B cell (primary cell): ENCODE results near the gene ZNF516. TPM values are rescaled to one million over a fixed set of nuclear protein-coding genes. Genes with fewer than 3 reads are reported as not detected.

Source experiments
- ATAC-seq: fragments of 200-7000 bp; cut with Tn5 transposase; one replicate; pipeline ENCODE4 v1.10.0; 2021; ENCODE audit warnings: low read depth, mild to moderate bottlenecking, moderate number of reproducible peaks, moderate library complexity
- CTCF ChIA-PET: fragments of 350-600 bp; sonication (Branson Sonifier 250); formaldehyde crosslinking; loops from one replicate; lab custom pipeline; 2021; ENCODE audit warnings: antibody characterized with exemption, inconsistent platforms; lab: Charles Lee
- POLR2A ChIA-PET: fragments of 350-600 bp; sonication (Branson Sonifier 250); formaldehyde crosslinking; loops from one replicate; lab custom pipeline; 2021; ENCODE audit warnings: antibody characterized with exemption; lab: Charles Lee
- DNase-seq: peaks from one replicate; pipeline ENCODE4 v3.0.0; 2013
- H2AFZ ChIP-seq: 2 replicates; pipeline ENCODE4 v1.6.1; 2012; ENCODE audit warnings: mild to moderate bottlenecking, low read depth, low read length; ENCODE audit not compliant: insufficient read depth, poor library complexity, severe bottlenecking
- H3K27ac ChIP-seq, 2 donors: 1 replicate in 1 of 2; 2 replicates in 1 of 2; pipeline ENCODE4 v1.5.1; 2012 to 2013; ENCODE audit warnings: low read length in 2 of 2, mild to moderate bottlenecking in 2 of 2, moderate library complexity in 1 of 2
- H3K27me3 ChIP-seq, 4 experiments: fragments of 200-600 bp in 1 of 4; sonication (generic) in 1 of 4; replicated peaks in 1 of 4; 1 replicate in 2 of 4; 2 replicates in 2 of 4; pipeline versions ENCODE4 v1.6.1 to v1.7.0; 2013 to 2016; ENCODE audit warnings: low read length in 3 of 4, mild to moderate bottlenecking in 2 of 4, mixed read lengths in 1 of 4, moderate library complexity in 1 of 4; ENCODE audit not compliant: insufficient read depth in 4 of 4, control insufficient read depth in 3 of 4; ENCODE audit errors: control extremely low read depth in 1 of 4
- H3K36me3 ChIP-seq, 2 experiments: replicated peaks in 1 of 2; 1 replicate in 1 of 2; 2 replicates in 1 of 2; pipeline versions ENCODE4 v1.6.1 to v1.7.1; 2013; ENCODE audit warnings: low read length in 1 of 2; ENCODE audit not compliant: insufficient read depth in 2 of 2, control insufficient read depth in 1 of 2; ENCODE audit errors: control extremely low read depth in 1 of 2, extremely low read depth in 1 of 2
- H3K4me1 ChIP-seq, 2 donors: fragments of 200-600 bp in 1 of 2; sonication (generic) in 1 of 2; 1 replicate in 1 of 2; 2 replicates in 1 of 2; pipeline versions ENCODE4 v1.5.1 to v1.6.1; 2013 to 2017; ENCODE audit warnings: low read length in 2 of 2; ENCODE audit not compliant: control insufficient read depth in 2 of 2, insufficient read depth in 2 of 2
- H3K4me2 ChIP-seq: replicated peaks from 2 replicates; pipeline ENCODE3; 2012; ENCODE audit warnings: mild to moderate bottlenecking, low read depth, low read length; ENCODE audit not compliant: poor library complexity, severe bottlenecking
- H3K4me3 ChIP-seq, 5 experiments: fragments of 200-600 bp in 1 of 5; sonication (generic) in 1 of 5; 1 replicate in 3 of 5; 2 replicates in 2 of 5; pipeline versions ENCODE4 v1.5.1 to v1.7.0; 2011 to 2016; ENCODE audit warnings: low read length in 4 of 5, mild to moderate bottlenecking in 4 of 5, low read depth in 2 of 5, control low read depth in 1 of 5, moderate library complexity in 1 of 5; ENCODE audit not compliant: insufficient read depth in 1 of 5; ENCODE audit errors: control extremely low read depth in 1 of 5, extremely low read depth in 1 of 5
- H3K79me2 ChIP-seq: fragments of 200-600 bp; sonication (generic); one replicate; pipeline ENCODE4 v1.6.0; 2016; ENCODE audit warnings: low read length; ENCODE audit not compliant: control insufficient read depth, insufficient read depth
- H3K9ac ChIP-seq: fragments of 200-600 bp; sonication (generic); 2 replicates; pipeline ENCODE4 v1.6.1; 2017; ENCODE audit warnings: mild to moderate bottlenecking, low read length, moderate library complexity
- H3K9me3 ChIP-seq, 3 donors: one replicate each; pipeline versions ENCODE4 v1.6.1 to v1.7.1; 2013; ENCODE audit warnings: low read length in 2 of 3; ENCODE audit not compliant: control insufficient read depth in 2 of 3, insufficient read depth in 1 of 3; ENCODE audit errors: control extremely low read depth in 1 of 3
- H4K20me1 ChIP-seq: 2 replicates; pipeline ENCODE4 v1.6.0; 2012; ENCODE audit warnings: mild to moderate bottlenecking, low read length; ENCODE audit not compliant: insufficient read depth, control insufficient read depth, poor library complexity, severe bottlenecking
- H3K27ac Mint-ChIP-seq: one replicate; pipeline ENCODE4 v1.8.0; 2021; ENCODE audit warnings: mixed read lengths
- H3K27me3 Mint-ChIP-seq: one replicate; pipeline ENCODE4 v1.8.0; 2021; ENCODE audit warnings: mixed read lengths
- H3K4me1 Mint-ChIP-seq: one replicate; pipeline ENCODE4 v1.8.0; 2021; ENCODE audit warnings: mixed read lengths
- H3K4me3 Mint-ChIP-seq: one replicate; pipeline ENCODE4 v1.8.0; 2021; ENCODE audit warnings: mixed read lengths
- H3K9me3 Mint-ChIP-seq: one replicate; pipeline ENCODE4 v1.8.0; 2022; ENCODE audit warnings: mixed read lengths; ENCODE audit not compliant: insufficient read depth
- EZH2 ChIP-seq: IDR thresholded peaks from 2 replicates; pipeline ENCODE4 v1.6.1; 2012; ENCODE audit warnings: borderline replicate concordance, low read depth, mild to moderate bottlenecking, moderate library complexity, low read length; ENCODE audit not compliant: insufficient read depth, poor library complexity, severe bottlenecking
- WGBS: methylation state at CpG from one replicate; pipeline ENCODE4 v1.1.5; 2013; ENCODE audit warnings: missing lambda C conversion rate; ENCODE audit not compliant: insufficient coverage; 5-methylcytosine and 5-hydroxymethylcytosine counted together
- intact Hi-C: fragments of 100-400 bp; cut with micrococcal nuclease; formaldehyde crosslinking; loops from one replicate; pipeline ENCODE4 v1.10.0; 2022
- polyA plus RNA-seq: library from polyadenylated mRNA; depleted of rRNA; stranded (reverse); fragments of >200 nt; gene quantifications from 2 replicates; pipeline ENCODE4 v1.2.3, GENCODE V29; 2012
- total RNA-seq, 2 donors: library from RNA; stranded (reverse); fragments of 120-200 nt in 1 of 2; gene quantifications; 1 replicate in 1 of 2; 2 replicates in 1 of 2; pipeline versions ENCODE4 v1.2.3 to v1.2.4, GENCODE V29; 2013 to 2022
- TF ChIP-seq, protein P1 (sequence below): fragments of 200-600 bp; IDR thresholded peaks from one replicate; pipeline ENCODE4 v1.8.0; 2022; ENCODE audit warnings: antibody characterized with exemption, mild to moderate bottlenecking

ZNF516 gene
- total and polyA plus RNA-seq, 2 donors (not counting 1 experiment from before 2014, with no cell fraction given), result 6.7 to 27.1 TPM

DNA sequence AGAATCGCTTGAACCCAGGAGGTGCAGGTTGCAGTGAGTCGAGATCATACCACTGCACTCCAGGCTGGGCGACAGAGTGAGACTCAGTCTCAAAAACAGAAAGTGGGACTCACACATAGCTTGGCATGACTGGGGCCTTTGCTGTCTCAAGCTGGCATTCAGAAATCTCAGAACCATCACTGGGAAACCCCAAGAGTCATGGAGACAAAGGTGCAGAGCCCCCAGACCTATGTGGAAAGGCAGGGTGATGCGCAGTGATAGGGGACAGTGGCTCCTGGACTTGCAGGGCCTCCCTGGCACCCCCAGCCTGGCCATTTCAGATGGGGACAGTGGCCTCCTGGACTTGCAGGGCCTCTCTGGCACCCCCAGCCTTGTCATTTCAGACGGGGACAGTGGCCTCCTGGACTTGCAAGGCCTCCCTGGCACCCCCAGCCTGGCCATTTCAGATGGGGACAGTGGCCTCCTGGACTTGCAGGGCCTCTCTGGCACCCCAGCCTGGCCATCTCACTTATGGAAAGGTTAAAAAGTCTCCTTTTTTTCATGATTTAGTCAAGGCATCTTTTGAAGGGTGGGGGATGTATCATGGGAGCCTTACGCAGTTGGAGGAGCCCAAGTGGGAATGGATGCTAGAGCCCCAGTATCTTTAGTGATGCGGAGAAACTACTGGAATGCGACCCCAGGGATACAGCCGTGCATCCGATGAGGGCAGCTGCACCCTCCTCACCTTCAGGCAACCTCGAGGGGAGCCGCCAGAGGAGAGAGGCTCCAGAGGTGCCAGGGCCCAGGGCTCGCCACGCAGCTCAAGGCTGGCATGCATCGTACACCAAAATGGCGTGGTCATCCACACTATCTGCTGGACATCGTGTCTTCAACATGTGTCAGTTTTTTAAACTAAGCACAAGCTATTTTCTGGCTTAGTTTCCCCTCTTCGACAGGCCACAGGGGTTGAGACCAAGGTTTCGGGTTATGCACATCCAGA, 30.5 kb downstream of the ZNF516 start:
- H4K20me1 ChIP-seq, result peaks cover 62% of the 10 kb centered on the region
- no peaks in the 10 kb centered on the region for H3K9me3 ChIP-seq
- no peak overlapping the region for H3K4me3 ChIP-seq
- ChIA-PET CTCF (interaction anchor here (0.6 kb wide), 1 partner anchor 157 kb away, joined by 3 read pairs; no protein-coding TSS in a partner anchor), POLR2A (no interaction called here)
- peaks cover 59% of the 10 kb centered on the region for H3K79me2 ChIP-seq
- H3K27me3 ChIP-seq, result no peaks in the 10 kb centered on the region
- H3K27ac Mint-ChIP-seq, result no peak overlapping the region
- no peak overlapping the region for H2AFZ ChIP-seq
- H3K9ac ChIP-seq, result no peak overlapping the region
- no peaks in the 10 kb centered on the region for H3K9me3 Mint-ChIP-seq
- H3K4me1 Mint-ChIP-seq, result peaks cover 21% of the 10 kb centered on the region
- no peak overlapping the region for H3K4me2 ChIP-seq
- ATAC-seq (no peak), DNase-seq (no peak)
- H3K27me3 Mint-ChIP-seq, result no peaks in the 10 kb centered on the region
- H3K4me3 Mint-ChIP-seq, result no peak overlapping the region
- H3K4me1 ChIP-seq, result peaks cover 15 to 19% of the 10 kb centered on the region in 2 donors
- peaks cover 0 to 3% of the 10 kb centered on the region in 2 experiments for H3K36me3 ChIP-seq
- H3K27ac ChIP-seq, result no peak overlapping the region
- WGBS, result 97% methylated on average over 19 of the region's 19 CpGs
- TF ChIP-seq, protein P1, sequence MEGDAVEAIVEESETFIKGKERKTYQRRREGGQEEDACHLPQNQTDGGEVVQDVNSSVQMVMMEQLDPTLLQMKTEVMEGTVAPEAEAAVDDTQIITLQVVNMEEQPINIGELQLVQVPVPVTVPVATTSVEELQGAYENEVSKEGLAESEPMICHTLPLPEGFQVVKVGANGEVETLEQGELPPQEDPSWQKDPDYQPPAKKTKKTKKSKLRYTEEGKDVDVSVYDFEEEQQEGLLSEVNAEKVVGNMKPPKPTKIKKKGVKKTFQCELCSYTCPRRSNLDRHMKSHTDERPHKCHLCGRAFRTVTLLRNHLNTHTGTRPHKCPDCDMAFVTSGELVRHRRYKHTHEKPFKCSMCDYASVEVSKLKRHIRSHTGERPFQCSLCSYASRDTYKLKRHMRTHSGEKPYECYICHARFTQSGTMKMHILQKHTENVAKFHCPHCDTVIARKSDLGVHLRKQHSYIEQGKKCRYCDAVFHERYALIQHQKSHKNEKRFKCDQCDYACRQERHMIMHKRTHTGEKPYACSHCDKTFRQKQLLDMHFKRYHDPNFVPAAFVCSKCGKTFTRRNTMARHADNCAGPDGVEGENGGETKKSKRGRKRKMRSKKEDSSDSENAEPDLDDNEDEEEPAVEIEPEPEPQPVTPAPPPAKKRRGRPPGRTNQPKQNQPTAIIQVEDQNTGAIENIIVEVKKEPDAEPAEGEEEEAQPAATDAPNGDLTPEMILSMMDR, result no peak
- TF ChIP-seq EZH2, result no peak
- intact Hi-C loops, result no loop called here

DNA sequence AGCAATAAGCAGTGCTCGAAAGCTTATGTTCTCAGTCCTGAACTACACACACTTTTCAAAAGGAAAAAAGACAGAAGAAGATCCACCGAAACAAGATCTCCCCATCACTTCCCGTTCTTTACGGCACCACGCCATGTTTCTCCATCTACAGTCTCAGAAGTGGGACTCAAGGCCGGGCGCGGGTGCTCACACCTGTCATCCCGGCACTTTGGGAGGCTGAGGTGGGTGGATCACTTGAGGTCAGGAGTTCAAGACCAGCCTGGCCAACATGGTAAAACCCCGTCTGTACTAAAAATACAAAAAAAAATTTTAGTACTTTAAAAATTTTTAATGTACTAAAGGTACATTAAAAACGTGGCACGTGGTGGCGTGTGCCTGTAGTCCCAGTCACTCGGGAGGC, 31.2 kb downstream of the ZNF516 start:
- Histone ChIP-seq H3K4me3 (no peak overlapping the region), H3K27me3 (no peaks in the 10 kb centered on the region), H4K20me1 (peaks cover 67% of the 10 kb centered on the region), H3K36me3 (peaks cover 0 to 6% of the 10 kb centered on the region in 2 experiments), H3K9ac (no peak overlapping the region), H2AFZ (no peak overlapping the region), H3K9me3 (no peaks in the 10 kb centered on the region), H3K79me2 (peaks cover 65% of the 10 kb centered on the region), H3K27ac (no peak overlapping the region), H3K4me2 (no peak overlapping the region), H3K4me1 (peaks cover 15 to 19% of the 10 kb centered on the region in 2 donors)
- intact Hi-C loops, result no loop called here
- CTCF ChIA-PET, result no interaction called here
- ATAC-seq (no peak), DNase-seq (no peak)
- WGBS, result 100% methylated on average over 3 of the region's 14 CpGs
- Mint-ChIP-seq H3K27ac (no peak overlapping the region), H3K27me3 (no peaks in the 10 kb centered on the region), H3K9me3 (no peaks in the 10 kb centered on the region), H3K4me3 (no peak overlapping the region), H3K4me1 (peaks cover 20% of the 10 kb centered on the region)
- TF ChIP-seq, protein P1, result no peak
- TF ChIP-seq EZH2, result no peak
- POLR2A ChIA-PET, result no interaction called here
